ENCODE measurements around the gene GRM2. TPM values are rescaled to one million over a fixed set of nuclear protein-coding genes. Genes with fewer than 3 reads are reported as not detected.

Gene GRM2
- total RNA-seq, 1 experiment from 2014 or later: 0.07 TPM

GRCh38 chr3:51715231-51715976 lies 8.5 kb downstream of the GRM2 start:
- Histone ChIP-seq H3K4me2 (ENCODE audit: low read length) (no peak overlapping the region), H3K79me2 (ENCODE audit: low read length) (no peaks in the 10 kb centered on the region), H3K27ac (ENCODE audit: low read length) (no peak overlapping the region), H4K20me1 (ENCODE audit: low read length) (no peaks in the 10 kb centered on the region), H3K36me3 (ENCODE audit: low read depth, low read length) (no peaks in the 10 kb centered on the region; the same call in 1 of the 2 replicates), H3F3A (ENCODE audit: low read length, unreplicated experiment) (no peaks in the 10 kb centered on the region), H3K4me3 (ENCODE audit: low read length) (no peak overlapping the region), H3K9ac (ENCODE audit: low read length) (no peak overlapping the region), H3K9me2 (replicated peaks; ENCODE audit: low read length) (no peaks in the 10 kb centered on the region), H2AFZ (ENCODE audit: low read length) (no peak overlapping the region), H3K9me3 (ENCODE audit: low read length) (no peaks in the 10 kb centered on the region), H3K4me1 (ENCODE audit: insufficient read depth, low read length) (no peaks in the 10 kb centered on the region), H3K27me3 (ENCODE audit: low read length) (no peaks in the 10 kb centered on the region)
- intact Hi-C loops (cut with micrococcal nuclease): no loop called here
- no peak for ATAC-seq
- BruUV-seq (replicated peaks): no TSS peak
- CTCF ChIA-PET: no interaction called here
- POLR2A ChIA-PET (ENCODE audit: unreplicated experiment): no interaction called here
- no peak for DNase-seq
- TF ChIP-seq EZH2phosphoT487 (IDR thresholded peaks at IDR 0.05; ENCODE audit: borderline replicate concordance, low read length) (no peak), CTCF (conservative IDR thresholded peaks at IDR 0.05; ENCODE audit: low read depth, low read length) (no peak), EZH2 (IDR thresholded peaks at IDR 0.05; ENCODE audit: low read length, unreplicated experiment) (no peak)

DNA sequence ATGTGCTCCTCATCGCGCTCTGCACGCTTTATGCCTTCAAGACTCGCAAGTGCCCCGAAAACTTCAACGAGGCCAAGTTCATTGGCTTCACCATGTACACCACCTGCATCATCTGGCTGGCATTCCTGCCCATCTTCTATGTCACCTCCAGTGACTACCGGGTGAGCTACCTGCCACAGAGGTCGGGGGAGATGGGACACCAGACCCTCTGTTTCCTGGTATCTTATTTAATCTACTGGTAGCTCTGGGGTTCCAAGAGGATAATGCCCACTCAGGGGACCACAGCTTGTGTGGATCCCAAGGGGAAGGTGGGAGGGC lies 9.1 kb downstream of the GRM2 start:
- Histone ChIP-seq H3K79me2 (ENCODE audit: low read length) (no peaks in the 10 kb centered on the region), H3K4me2 (ENCODE audit: low read length) (no peak overlapping the region), H3K9me3 (ENCODE audit: low read length) (no peaks in the 10 kb centered on the region), H3K9ac (ENCODE audit: low read length) (no peak overlapping the region), H3K36me3 (ENCODE audit: low read depth, low read length) (no peaks in the 10 kb centered on the region; the same call in 1 of the 2 replicates), H4K20me1 (ENCODE audit: low read length) (no peaks in the 10 kb centered on the region), H3K27me3 (ENCODE audit: low read length) (no peaks in the 10 kb centered on the region), H3K9me2 (replicated peaks; ENCODE audit: low read length) (no peaks in the 10 kb centered on the region), H2AFZ (ENCODE audit: low read length) (no peak overlapping the region), H3K27ac (ENCODE audit: low read length) (no peak overlapping the region), H3F3A (ENCODE audit: low read length, unreplicated experiment) (no peaks in the 10 kb centered on the region), H3K4me1 (ENCODE audit: insufficient read depth, low read length) (no peaks in the 10 kb centered on the region), H3K4me3 (ENCODE audit: low read length) (no peak overlapping the region)
- BruUV-seq (replicated peaks): no TSS peak
- ATAC-seq (no peak), DNase-seq (no peak)
- TF ChIP-seq EZH2phosphoT487 (IDR thresholded peaks at IDR 0.05; ENCODE audit: borderline replicate concordance, low read length): no peak
- TF ChIP-seq CTCF (conservative IDR thresholded peaks at IDR 0.05; ENCODE audit: low read depth, low read length): no peak
- TF ChIP-seq EZH2 (IDR thresholded peaks at IDR 0.05; ENCODE audit: low read length, unreplicated experiment): no peak
- ChIA-PET CTCF (no interaction called here), POLR2A (ENCODE audit: unreplicated experiment) (no interaction called here)
- intact Hi-C loops (cut with micrococcal nuclease): no loop called here

DNA sequence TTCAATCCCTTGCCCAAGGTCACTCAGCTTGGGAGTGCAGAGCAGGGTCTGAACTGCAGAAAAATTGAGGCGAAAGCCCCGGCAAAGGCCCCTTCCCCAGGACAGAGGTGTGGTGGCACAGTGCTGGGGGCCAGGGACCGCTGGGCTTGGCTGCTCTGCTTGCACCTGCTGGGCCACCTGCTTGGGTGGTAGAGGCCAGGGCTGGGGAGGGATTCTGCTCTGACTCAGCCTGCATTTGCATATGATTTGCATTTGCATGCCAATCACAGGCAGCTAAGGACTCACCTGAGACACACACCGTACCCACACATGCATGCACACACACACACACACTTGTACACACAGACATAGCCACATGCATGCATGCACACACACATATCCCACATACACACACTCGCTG lies 9.9 kb downstream of the GRM2 start:
- Histone ChIP-seq H3K9me3 (ENCODE audit: low read length) (no peaks in the 10 kb centered on the region), H3K4me2 (ENCODE audit: low read length) (no peak overlapping the region), H3F3A (ENCODE audit: low read length, unreplicated experiment) (no peaks in the 10 kb centered on the region), H4K20me1 (ENCODE audit: low read length) (no peaks in the 10 kb centered on the region), H3K27ac (ENCODE audit: low read length) (no peak overlapping the region), H3K4me1 (ENCODE audit: insufficient read depth, low read length) (no peaks in the 10 kb centered on the region), H3K36me3 (ENCODE audit: low read depth, low read length) (no peaks in the 10 kb centered on the region; the same call in 1 of the 2 replicates), H3K9ac (ENCODE audit: low read length) (no peak overlapping the region), H3K79me2 (ENCODE audit: low read length) (no peaks in the 10 kb centered on the region), H3K4me3 (ENCODE audit: low read length) (no peak overlapping the region), H2AFZ (ENCODE audit: low read length) (no peak overlapping the region), H3K9me2 (replicated peaks; ENCODE audit: low read length) (no peaks in the 10 kb centered on the region), H3K27me3 (ENCODE audit: low read length) (no peaks in the 10 kb centered on the region)
- intact Hi-C loops (cut with micrococcal nuclease): no loop called here
- ATAC-seq: no peak
- no peak for TF ChIP-seq EZH2phosphoT487 (IDR thresholded peaks at IDR 0.05; ENCODE audit: borderline replicate concordance, low read length)
- no peak for TF ChIP-seq EZH2 (IDR thresholded peaks at IDR 0.05; ENCODE audit: low read length, unreplicated experiment)
- no peak for TF ChIP-seq CTCF (conservative IDR thresholded peaks at IDR 0.05; ENCODE audit: low read depth, low read length)
- POLR2A ChIA-PET (ENCODE audit: unreplicated experiment): no interaction called here
- BruUV-seq (replicated peaks): no TSS peak
- CTCF ChIA-PET: no interaction called here
- no peak for DNase-seq

Data from PC-3 (cell line).